ENCODE data around the gene KDM3A. TPM values are rescaled to one million over a fixed set of nuclear protein-coding genes. Genes with fewer than 3 reads are reported as not detected.
A peak's percentile ranks its signal among the peaks of the same experiment; 100 is the strongest.
"Not testable (repeated sequence)": the region's sequence is repeated elsewhere in the genome, so short reads cannot be mapped to it uniquely, and the experiment has no call there.

KDM3A gene
- total RNA-seq, 1 donor from 2014 or later: 93.8 TPM

DNA sequence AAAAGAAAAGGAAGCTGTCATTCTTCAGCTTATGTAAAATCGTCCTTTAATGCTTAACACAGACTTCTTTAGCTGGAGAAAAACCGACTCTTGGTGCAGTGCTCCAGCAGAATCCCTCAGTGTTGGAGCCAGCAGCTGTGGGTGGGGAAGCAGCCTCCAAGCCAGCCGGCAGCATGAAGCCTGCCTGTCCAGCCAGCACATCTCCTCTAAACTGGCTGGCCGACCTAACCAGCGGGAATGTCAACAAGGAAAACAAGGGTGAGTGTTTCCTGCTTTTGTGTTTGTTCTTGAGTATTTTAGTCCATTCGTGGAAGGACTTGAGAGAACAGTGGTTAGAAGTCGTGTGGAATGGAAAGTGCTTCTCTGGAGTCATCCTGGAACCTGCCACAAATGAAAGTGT lies 38.9 kb downstream of the KDM3A start:
- DNase-seq: no peak

DNA sequence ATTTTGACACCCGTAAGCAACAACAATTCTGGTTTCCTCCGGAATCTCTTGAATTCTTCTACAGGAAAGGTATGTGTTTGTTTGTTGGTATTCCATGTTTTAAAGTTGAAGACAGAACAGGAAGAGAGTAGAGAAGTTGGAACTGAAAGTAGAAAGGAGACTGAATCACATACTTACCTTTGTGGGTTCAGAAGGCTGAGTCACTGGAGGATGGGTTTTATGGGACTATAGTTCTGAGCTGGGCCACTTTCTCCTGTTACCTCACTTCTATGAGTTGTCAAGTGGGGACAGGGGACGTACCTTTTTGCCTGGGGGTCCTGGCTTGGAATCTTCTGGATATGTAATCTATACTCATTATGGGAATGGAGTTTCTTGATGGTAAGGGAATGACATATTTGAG lies 40.9 kb downstream of the KDM3A start:
- no peak for DNase-seq

DNA sequence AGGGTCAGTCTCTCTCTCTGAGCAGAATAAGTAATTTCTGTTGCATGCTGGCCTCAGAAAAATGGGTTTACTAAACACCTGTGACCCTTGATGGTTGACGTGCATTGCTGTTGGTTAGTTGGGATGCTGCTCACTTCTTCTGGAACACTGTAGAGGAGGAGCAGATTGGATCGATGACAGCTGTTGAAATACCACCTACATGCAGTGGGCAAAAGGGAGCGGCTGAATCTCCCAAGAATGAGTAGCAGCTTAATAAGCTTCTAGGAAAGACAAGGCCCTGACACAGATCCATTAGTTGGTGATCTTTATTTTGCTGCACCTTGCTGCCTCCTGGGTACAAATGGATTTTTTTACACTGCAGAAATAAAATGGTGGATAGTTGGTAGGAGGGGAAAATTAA lies 43.2 kb downstream of the KDM3A start:
- DNase-seq: no peak

DNA sequence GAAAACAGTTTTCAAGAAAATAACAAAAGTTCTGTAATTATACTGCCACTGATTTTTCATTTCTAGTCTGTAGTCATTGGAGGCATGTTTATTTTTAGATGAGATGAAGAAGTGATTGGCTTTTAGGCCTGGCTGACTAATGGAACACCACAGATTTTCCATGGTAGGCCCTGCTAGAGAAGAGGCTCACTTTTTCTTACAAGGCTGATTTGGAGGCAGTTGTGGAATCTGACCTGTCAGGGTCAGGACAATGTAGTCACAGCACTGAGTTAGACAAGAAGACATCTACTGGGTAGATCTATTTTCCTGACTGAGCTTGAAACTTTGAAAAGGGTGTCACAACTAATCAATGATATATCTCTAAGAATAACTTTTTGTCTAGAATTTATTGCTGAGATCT lies 43.9 kb downstream of the KDM3A start:
- DNase-seq: no peak

DNA sequence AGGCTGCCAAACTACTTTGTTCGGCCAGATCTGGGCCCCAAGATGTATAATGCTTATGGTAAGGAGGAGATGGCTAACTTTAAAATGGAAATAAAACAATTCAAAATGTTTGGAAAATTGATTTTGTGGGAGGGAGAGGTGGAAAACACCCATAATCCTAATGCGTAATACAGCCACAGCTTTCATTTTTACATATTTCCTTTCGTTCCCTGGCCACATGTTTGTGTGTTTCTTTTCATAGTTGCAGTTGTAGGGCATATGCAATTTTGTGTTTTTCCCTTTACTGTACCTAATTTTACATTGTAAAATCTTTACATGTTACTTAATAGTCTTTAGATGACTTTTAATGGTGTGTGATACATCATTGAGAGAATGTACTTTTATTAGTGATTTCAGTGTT lies 44.6 kb downstream of the KDM3A start:
- no peak for DNase-seq

DNA sequence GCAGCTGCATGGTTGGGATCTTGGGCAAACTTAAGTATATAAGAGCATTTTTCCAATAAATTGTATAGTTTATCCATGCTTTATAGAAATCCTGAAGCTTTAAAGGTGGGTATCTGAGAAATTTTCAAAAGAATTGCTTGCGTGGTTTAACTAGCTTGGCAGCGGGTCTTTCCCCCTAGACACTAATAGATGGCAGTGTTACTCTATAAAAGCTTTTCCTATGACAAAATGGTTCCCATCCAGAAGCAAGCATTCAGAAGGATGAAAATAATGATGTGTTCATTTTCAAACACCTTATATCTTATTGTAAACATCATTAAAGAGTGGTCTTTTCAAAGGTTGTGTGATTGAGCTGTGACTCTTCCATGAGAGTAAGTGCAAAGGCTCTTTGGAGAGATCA lies 45.9 kb downstream of the KDM3A start:
- DNase-seq: no peak

DNA sequence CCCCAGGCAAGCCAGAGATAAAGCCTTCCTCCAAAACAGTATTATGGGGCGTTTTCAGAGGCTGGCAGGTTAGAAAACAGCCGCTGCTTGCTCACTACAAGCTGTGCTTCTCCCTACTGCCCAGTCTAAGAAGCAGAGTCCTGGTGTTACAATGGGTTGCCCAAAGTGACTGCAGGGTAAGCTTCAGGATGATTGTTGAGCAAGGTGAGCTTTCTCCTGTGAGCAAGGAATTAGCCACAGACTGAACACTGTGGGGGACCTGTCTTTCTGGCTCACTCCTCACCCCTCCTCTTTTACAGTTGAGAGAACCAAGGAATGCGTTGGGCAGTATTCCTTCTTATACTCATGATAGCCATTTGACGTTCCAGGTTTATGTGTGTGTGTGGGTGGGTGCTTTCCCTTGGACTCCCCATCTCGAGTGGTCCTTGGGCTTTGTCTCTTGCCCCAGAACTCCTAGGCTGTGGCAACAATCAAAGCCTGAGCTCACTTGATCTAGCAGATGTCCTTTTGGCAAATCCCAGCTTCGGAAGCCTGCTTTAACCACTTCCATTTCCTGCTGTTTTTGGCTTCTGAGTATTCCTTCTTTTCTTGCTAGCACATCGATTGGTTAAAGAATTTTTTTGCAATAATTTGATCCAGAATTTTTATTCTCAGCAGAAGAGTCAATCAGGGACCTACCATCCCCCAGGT lies 47.5 kb downstream of the KDM3A start:
- no peak for DNase-seq

DNA sequence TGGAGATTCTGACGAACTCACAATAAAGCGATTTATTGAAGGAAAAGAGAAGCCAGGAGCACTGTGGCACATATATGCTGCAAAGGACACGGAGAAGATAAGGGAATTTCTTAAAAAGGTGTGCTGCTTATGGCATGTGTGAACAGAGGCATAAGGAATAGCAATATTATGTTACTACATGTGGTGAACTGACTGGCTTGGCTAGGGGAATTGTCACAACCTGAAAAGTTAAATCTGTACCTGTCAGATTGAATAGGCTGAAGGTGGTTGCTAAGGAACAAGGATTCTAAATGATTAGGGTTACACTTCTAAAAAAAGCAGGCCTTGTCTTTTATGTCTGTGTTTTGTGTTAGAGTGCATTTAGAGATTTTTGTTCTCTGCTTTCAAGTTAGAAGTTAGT lies 48.4 kb downstream of the KDM3A start:
- no peak for DNase-seq

DNA sequence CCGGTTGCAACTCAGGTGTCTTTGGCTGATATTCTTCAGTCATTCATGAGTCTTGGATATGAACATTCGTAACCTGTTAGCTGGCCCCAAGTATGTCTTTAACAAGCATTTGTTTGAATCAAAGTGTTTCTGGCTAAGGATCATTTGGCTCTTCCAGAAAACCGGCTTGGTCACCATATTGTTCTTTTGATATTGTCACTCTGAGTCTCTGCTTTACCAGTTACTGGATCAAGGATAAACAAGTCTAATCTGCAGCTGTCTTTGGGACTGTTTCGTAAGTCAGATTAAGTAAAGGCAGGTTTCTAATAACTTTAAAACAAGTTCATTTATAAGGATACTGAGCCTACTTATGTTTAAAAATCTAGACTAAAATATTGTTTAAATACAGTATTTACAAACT lies 49.1 kb downstream of the KDM3A start:
- no peak for DNase-seq

DNA sequence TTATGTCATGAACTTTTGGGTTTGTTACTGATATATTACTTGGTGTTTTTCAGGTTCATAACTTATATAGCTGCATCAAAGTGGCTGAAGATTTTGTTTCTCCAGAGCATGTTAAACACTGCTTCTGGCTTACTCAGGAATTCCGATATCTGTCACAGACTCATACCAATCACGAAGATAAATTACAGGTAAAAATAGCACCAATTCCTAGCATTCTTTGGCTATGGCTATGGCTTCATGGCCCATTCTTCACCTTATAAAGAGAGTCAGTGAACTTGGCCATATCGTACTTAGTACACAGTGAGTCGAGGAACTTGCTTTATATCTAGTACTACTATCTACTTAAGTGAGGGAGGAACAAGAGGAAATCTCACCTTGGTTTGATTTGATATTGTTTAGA lies 49.9 kb downstream of the KDM3A start:
- no peak for DNase-seq

DNA sequence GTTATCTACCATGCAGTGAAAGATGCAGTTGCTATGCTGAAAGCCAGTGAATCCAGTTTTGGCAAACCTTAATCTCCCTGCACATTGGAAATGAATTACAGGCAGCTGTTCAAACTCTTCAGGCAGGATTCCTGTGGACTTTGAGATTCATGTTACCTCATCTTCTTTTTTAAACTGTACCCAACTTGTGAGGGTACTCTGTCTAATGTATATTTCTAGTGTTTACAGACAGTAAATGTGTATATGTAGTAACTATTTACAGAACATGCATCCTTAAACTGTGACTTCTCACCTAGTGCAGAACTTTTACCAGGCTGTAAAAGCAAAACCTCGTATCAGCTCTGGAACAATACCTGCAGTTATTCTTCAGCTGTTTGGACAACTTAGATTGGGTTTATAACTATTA lies 50.9 kb downstream of the KDM3A start:
- DNase-seq: peak; percentile 87

DNA sequence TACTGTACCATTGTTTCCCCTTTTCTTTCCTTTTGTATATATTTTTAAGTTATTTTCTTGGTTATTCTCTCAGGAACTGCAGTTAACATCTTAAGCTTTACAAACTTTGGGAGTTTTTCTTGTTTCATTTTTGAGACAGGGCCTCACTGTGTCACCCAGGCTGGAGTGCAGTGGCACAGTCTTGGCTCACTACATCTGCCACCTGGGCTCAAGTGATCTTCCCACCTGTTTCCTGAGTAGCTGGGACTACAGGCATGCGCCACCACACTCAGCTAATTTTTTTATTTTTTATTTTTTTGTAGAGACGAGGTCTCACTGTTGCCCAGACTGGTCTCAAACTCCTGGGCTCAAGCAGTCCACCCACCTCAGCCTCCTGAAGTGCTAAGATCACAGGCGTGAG lies 55.2 kb downstream of the KDM3A start:
- DNase-seq: not testable (repeated sequence)

DNA sequence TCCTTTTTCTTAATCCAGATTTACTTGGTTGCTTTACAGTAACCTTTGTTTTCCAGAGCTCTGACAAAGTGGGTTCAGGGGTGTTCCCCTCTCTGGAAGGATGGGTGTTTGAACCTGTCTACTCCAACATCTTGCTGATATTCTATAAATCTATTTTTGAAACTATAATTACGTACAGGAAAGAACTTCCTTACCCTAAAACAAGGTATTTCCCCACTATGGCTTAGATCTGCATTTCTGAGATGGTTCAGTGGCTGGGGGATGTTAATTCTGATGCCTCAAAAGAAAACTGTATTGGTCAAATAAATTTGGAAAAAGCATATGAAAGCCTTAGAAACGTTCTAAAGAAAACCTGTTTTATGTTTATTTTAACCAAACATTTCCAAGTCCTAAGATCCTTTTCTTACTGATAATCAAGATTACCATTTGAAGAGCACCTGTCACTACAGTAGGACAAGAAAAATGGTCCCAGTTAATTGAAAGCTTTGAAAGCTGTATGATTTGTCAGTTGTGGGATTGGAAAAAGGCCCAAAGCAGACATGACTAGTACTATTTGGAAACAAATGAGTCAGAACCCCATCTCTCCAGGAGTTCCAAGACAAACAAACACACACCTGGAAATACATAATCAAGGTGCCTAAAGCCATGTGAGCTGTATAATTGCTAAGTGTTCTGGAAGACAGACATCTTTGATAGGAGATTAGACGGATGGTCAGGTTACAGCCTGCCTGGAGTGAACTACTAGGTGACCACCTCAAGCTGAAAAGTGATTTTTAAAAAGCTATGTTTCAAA lies 57.5 kb downstream of the KDM3A start:
- DNase-seq: no peak

DNA sequence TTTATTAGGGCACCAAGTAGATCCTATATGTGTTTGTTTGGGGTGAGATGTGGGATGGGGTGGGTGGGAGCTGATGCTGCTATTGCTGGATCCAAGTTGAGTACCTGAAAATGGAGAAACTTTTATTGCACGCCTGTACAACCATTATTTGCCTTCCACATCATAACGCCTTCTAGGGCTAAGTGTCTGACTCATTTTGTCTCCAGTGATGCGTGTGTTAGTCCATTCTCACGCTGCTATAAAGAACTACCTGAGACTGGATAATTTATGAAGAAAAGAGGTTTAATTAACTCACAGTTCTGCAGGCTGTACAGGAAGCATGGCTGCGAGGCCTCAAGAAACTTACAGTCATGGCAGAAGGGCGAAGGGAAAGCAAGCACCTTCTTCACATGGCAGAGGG lies 58.2 kb downstream of the KDM3A start:
- no peak for DNase-seq

DNA sequence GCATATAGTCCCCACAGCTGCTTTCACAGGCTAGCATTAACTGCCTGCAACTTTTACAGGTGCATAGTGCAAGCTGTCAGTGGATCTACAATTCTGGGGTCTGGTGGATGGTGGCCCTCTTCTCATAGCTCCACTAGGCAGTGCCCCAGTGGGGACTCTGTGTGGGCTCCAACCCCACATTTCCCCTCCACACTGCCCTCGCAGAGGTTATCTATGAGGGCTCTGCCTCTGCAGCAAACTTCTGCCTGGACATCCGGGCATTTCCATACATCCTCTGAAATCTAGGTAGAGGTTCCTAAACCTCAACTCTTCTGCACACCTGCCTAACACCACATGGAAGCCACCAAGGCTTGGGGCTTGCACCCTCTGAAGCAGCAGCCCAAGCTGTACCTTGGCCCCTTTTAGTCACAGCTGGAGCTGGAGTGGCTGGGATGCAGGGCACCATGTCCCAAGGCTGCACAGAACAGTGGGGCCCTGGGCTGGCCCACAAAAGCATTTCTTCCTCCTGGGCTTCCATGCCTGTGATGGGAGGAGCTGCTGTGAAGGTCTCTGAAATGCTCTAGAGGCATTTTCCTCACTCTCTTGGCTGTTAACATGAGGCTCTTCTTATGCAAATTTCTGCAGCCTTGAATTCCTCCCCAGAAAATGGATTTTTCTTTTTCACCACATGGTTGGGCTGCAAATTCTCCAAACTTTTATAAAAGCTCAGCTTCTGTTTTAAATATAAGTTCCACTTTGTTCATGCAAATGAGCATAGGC lies 59.3 kb downstream of the KDM3A start:
- no peak for DNase-seq

DNA sequence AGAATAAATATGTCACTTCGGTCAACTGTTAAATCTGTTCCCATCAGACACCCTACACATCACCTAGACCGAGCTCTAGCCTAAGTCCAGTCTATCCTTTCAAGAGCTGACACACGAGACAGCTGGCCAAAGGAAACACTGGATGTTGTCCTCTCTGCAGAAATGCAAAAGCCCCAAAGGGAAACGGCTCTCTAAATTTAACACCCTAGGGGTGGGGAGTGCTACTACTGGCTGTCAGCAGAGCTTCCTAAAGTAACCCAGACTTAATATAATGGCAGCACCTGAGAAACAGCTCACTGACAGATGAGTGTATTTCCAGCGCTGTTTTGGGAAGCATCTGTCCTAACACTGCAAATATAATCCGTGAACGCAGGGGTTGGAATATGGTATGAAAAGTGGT lies 66.4 kb downstream of the KDM3A start:
- DNase-seq: peak; percentile 36

DNA sequence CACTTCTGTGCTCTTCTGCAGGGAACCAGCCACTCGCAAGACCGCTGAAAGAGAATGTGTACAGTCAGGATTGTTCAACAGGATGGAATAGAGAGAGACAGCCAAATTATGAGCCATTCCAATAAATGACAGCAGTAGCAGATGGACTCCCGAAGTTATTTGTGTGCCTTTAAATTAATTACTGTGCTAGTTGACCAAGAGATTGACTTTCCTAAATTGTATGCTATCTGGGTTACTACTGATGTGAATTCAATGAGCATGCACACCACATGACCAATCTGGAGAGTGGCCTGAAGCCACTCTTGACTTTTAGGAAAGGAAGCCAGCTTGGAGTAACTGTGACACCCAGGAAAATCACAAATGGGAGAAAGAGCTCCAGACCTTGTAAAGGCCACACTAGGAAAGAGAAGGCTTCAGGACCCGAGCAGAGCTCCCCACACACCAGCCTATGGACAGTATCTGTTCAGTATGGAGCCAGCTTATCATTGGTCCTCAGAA lies 69.3 kb downstream of the KDM3A start:
- no peak for DNase-seq

DNA sequence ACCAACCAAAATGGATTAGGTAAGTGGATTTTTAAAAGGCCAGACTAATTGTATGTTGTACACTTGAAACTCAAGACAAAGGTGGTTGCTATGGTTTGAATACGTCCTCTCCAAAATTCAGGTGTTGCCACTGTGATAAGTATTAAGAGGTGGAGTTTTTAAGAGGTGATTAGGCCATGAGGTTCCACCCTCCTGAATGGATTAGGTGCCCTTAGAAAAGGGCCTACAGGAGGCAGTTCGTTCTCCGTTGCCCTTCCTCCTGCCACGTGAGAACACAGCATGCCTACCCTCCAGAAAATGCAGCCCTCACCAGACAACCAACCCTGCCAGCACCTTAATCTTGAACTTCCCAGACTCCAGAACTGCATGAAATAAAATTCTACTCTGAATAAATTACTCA lies 70.9 kb downstream of the KDM3A start:
- DNase-seq: no peak

DNA sequence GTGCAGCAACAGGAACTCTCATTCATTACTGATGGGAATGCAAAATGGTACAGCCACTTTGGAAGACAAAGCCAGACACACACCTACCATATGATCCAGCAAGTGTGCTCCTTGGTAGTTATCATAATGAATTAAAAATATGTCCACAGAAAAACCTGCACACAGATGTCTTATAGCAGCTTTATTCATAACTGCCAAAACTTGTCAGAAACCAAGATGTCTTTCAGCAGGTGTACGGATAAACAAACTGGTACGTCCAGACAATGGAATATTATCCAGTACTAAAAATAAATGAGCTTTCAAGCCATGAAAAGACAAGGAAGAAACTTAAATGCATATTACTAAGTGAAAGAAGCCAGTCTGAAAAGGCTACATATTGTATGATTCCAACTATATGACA lies 71.7 kb downstream of the KDM3A start:
- peak; percentile 29 for DNase-seq

DNA sequence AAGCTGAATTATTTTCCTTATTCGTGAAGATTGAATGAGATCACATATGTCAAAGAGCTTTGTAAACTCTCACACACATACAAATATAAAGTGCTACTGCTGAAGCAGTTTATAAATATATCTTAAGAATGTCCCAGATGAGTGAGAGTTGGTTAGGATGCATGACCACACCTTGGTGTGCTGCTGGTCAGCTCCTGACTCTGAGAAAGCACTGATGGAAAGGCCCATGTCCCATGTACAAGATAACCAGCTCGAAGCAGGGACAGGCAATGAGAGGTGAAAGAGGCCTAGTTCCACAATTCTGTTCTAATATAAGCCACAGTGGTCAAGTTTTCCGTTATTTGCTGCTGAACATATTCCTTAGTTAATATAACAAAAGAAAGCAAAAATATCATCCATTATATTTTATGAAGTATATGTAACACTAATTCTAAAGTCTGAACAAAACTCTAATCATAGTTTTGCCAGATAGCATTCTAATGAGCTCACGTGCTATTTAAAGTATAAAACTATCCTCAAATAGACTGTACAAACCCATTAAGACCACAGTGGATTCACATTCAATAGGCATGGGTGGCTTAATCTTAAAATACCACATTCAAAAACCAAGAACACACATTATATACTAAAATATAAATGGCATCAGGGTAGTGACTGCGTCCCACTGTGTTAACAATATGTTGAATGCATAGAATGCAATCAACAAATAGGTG lies 72.9 kb downstream of the KDM3A start:
- DNase-seq: no peak

DNA sequence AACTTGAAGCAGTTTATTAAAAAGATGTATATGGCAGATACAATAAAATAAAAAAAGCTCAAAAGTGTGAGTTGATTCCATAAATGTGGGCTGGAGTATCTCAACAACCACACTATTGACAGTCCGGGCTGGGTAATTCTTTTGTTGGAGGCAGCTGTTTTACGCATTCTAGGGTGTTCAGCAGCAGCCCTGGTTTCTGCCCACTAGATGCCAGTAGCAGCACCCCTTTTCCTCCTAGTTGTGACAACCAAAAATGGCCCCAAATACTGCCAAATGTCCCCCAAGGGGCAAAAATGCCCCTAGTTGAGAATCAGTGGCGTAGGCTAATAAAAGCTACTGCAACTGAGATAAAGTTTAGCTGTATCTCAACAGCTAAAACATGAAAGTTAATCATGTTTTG lies 77.3 kb downstream of the KDM3A start:
- DNase-seq: peak; percentile 29

DNA sequence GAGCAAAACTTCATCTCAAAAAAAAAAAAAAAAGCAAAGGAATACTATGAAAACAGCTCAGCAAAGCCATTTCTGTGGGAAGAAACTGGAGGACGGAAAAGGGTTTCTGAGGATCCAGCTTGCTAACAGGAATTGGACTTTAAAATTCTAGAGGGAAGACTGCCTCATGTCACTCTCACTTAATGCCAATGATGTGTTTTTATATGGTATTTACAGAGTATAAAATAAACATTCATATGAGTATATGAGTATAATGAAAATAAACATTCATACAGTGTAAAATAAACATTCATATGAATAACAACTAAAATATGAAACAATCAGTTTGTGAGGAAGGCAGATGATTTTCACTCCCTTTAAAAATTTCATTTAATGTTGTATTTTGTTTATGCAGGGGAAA lies 78.2 kb downstream of the KDM3A start:
- no peak for DNase-seq

DNA sequence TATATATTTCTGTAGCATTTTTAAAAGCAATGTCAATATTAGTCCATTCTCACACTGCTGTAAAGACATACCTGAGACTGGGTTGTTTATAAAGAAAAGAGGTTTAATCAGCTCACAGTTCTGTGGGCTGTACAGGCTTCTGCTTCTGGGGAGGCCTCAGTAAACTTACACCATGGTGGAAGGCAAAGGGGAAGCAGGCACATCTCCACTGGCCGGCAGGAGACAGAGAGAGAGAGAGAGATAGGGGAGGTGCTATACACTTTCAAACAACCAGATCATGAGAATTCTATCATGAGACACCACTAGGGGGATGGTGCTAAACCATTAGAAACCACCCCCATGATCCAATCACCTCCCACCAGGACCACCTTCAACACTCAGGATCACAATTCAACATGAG lies 79.0 kb downstream of the KDM3A start:
- DNase-seq: no peak

Measured in tongue (tissue), 2 donors.